Adrenal gland (tissue), 5 donors: ENCODE results near the gene XYLT2.

Source experiments
- POLR2A ChIP-seq, 2 donors: fragments of 450-650 bp; IDR thresholded peaks; one replicate each; pipeline ENCODE4 v1.6.1; 2017; ENCODE audit warnings: antibody characterized with exemption in 2 of 2, mild to moderate bottlenecking in 2 of 2, moderate library complexity in 1 of 2
- TF ChIP-seq, protein P1 (sequence below), 6 experiments: fragments of 450-650 bp in 4 of 6; fragments of 200-600 bp in 2 of 6; sonication (generic) in 1 of 6; IDR thresholded peaks; 1 replicate in 5 of 6; 2 replicates in 1 of 6; pipeline versions ENCODE4 v1.5.1 to v1.8.0; 2016 to 2021; ENCODE audit warnings: antibody characterized with exemption in 6 of 6, mild to moderate bottlenecking in 2 of 6, moderate library complexity in 1 of 6
- donor health status: DM: no; HTN: no; CAD: no.

DNA sequence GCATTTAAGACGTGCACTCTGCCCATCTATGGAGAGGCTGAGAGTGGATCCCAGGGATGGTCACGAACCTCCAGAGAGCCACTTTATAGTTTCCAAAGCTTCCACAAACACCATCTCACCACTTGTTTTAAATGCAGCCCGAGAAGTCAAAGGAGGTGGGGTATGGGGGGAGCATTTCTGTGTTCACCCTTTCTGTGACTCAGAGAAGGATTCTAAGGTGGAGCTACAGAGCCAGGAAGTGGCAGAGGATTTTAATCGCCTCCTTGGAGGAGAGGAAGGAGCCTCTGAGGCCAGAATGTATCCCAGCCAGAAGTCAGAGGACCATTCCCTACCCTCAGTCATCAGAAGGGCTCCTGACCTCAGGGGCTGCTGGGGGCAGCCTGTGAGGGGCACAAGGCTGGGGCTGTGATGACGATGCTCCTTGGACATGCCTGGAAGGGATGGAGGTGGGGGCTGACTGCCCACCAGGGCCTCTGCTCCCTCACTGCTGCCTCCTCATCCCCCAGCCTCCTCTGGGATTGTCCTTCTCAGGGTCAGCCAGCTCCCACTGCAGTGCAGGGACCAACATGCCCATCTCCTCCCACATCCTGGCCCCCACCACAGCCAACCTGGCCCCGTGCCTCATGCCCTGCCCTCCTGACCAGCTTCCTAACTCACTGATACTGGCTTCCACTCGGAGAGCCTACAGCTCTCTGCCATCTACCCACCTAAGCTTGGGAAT lies 2.8 kb downstream of the XYLT2 start:
- TF ChIP-seq, protein P1, sequence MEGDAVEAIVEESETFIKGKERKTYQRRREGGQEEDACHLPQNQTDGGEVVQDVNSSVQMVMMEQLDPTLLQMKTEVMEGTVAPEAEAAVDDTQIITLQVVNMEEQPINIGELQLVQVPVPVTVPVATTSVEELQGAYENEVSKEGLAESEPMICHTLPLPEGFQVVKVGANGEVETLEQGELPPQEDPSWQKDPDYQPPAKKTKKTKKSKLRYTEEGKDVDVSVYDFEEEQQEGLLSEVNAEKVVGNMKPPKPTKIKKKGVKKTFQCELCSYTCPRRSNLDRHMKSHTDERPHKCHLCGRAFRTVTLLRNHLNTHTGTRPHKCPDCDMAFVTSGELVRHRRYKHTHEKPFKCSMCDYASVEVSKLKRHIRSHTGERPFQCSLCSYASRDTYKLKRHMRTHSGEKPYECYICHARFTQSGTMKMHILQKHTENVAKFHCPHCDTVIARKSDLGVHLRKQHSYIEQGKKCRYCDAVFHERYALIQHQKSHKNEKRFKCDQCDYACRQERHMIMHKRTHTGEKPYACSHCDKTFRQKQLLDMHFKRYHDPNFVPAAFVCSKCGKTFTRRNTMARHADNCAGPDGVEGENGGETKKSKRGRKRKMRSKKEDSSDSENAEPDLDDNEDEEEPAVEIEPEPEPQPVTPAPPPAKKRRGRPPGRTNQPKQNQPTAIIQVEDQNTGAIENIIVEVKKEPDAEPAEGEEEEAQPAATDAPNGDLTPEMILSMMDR (IDR thresholded peaks at IDR 0.05): no peak
- no peak for TF ChIP-seq POLR2A (IDR thresholded peaks at IDR 0.05)
